NT2/D1 (cell line): ENCODE measurements around the gene DNASE1.

Experiments used
- SUZ12 ChIP-seq: IDR thresholded peaks from 2 replicates; pipeline ENCODE4 v1.6.1; 2011; ENCODE audit not compliant: insufficient read length, insufficient read depth; ENCODE audit errors: extremely low read depth
- YY1 ChIP-seq: IDR thresholded peaks from 2 replicates; pipeline ENCODE4 v1.6.1; 2011; ENCODE audit not compliant: insufficient read length, insufficient read depth
- ZNF274 ChIP-seq: IDR thresholded peaks from 2 replicates; pipeline ENCODE4 v1.6.1; 2011; ENCODE audit warnings: mild to moderate bottlenecking, low read depth, low read length

DNA sequence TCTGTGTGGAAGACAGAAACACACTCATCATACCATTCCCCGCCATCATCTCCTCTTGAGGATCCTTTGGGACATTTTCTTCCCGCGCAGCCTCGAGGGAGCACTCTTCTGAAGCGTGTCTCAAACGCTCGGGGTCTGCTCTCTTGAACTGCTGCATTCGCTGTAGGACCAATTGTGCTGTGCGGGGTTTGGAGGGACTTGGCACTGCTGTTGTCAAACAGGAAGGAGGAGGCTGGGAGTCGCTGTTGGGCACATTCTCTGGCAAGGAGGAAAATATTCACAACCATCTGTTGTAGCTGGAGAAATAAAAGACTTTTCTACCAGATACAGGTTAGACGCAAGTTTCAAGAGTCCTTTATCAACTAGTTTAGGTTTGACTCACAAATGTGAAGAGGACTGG, 48.0 kb upstream of the DNASE1 start:
- TF ChIP-seq ZNF274 (no peak), YY1 (no peak), SUZ12 (no peak)
